GM19025 (cell line): Measurements from ENCODE around the gene FBLN1.

Experiments
- ATAC-seq: cut with Tn5 transposase; IDR thresholded peaks from one replicate; pipeline ENCODE4 v1.9.1; 2021; ENCODE audit warnings: mild to moderate bottlenecking, low read depth, moderate library complexity; ENCODE audit not compliant: unreplicated experiment

The FBLN1 gene

GRCh38 chr22:45629469-45630089 is 126.9 kb downstream of the FBLN1 start:
- ATAC-seq: no peak

- ATAC-seq: no peak
Measured at GRCh38 chr22:45630436-45630835, 127.8 kb downstream of the FBLN1 start.

- no peak for ATAC-seq
Measured at GRCh38 chr22:45631140-45631840, 128.6 kb downstream of the FBLN1 start.

- ATAC-seq: no peak
Measured at GRCh38 chr22:45631841-45632238, 129.2 kb downstream of the FBLN1 start.

GRCh38 chr22:45632791-45633515 is 130.3 kb downstream of the FBLN1 start:
- no peak for ATAC-seq

- ATAC-seq: no peak
Measured at GRCh38 chr22:45636683-45637082, 134.0 kb downstream of the FBLN1 start.

- ATAC-seq: no peak
Measured at GRCh38 chr22:45638197-45638596, 135.5 kb downstream of the FBLN1 start.

GRCh38 chr22:45638834-45639746 is 136.4 kb downstream of the FBLN1 start:
- no peak for ATAC-seq

GRCh38 chr22:45639747-45640102 is 137.0 kb downstream of the FBLN1 start:
- ATAC-seq: no peak

- ATAC-seq: no peak
Measured at GRCh38 chr22:45640291-45640940, 137.7 kb downstream of the FBLN1 start.

- no peak for ATAC-seq
Measured at GRCh38 chr22:45640941-45641621, 138.4 kb downstream of the FBLN1 start.

GRCh38 chr22:45642986-45643385 is 140.3 kb downstream of the FBLN1 start:
- no peak for ATAC-seq

GRCh38 chr22:45644714-45645113 is 142.0 kb downstream of the FBLN1 start:
- no peak for ATAC-seq

GRCh38 chr22:45645150-45645525 is 142.5 kb downstream of the FBLN1 start:
- ATAC-seq: no peak

- no peak for ATAC-seq
Measured at GRCh38 chr22:45645526-45646414, 143.1 kb downstream of the FBLN1 start.

GRCh38 chr22:45647532-45648225 is 145.0 kb downstream of the FBLN1 start:
- no peak for ATAC-seq

- ATAC-seq: no peak
Measured at GRCh38 chr22:45648301-45649117, 145.8 kb downstream of the FBLN1 start.
